Spleen (tissue), 7 donors: ENCODE results near the gene TEX13B.

Experiments
- CTCF ChIP-seq, 11 experiments: fragments of 200-600 bp in 7 of 11; fragments of 450-650 bp in 4 of 11; sonication (generic) in 4 of 11; IDR thresholded peaks in 8 of 11; conservative IDR thresholded peaks in 3 of 11; 1 replicate in 7 of 11; 2 replicates in 4 of 11; pipeline versions ENCODE4 v1.4.0 to v1.8.0; 2016 to 2021; ENCODE audit warnings: antibody characterized with exemption in 11 of 11, inconsistent platforms in 4 of 11, mild to moderate bottlenecking in 1 of 11
- POLR2AphosphoS5 ChIP-seq, 3 donors: sonication (generic); formaldehyde crosslinking; IDR thresholded peaks; one replicate each; pipeline ENCODE4 v1.5.1; 2017; ENCODE audit warnings: antibody characterized with exemption in 3 of 3
- donor health status: DM: no; HTN: no; CAD: no; lungs with moderate emphysema.
- donor health status: DM: no; HTN: no; CAD: no.
- donor health status: DM: no; HTN: no; CAD: no.

- no peak for TF ChIP-seq CTCF (IDR thresholded peaks at IDR 0.05 in 8 of 11, conservative IDR thresholded peaks at IDR 0.05 in 3 of 11)
- TF ChIP-seq POLR2AphosphoS5 (IDR thresholded peaks at IDR 0.05): no peak
These were observed 10.5 kb downstream of the TEX13B start for GRCh38 chrX:107971636-107972035.
